ENCODE results near the gene SPOCK1.

GRCh38 chr5:137282216-137282615, 216.9 kb downstream of the SPOCK1 start:
- TF ChIP-seq NFRKB (IDR thresholded peaks at IDR 0.05) (no peak), SUZ12 (IDR thresholded peaks at IDR 0.05) (no peak), SP1 (IDR thresholded peaks at IDR 0.05) (no peak), ARNT (IDR thresholded peaks at IDR 0.05) (no peak), FOXM1 (IDR thresholded peaks at IDR 0.05; ENCODE audit: borderline replicate concordance) (no peak), ZNF384 (IDR thresholded peaks at IDR 0.05) (no peak), TARDBP (IDR thresholded peaks at IDR 0.05) (no peak), LEF1 (IDR thresholded peaks at IDR 0.05; ENCODE audit: borderline replicate concordance) (no peak), ELF4 (IDR thresholded peaks at IDR 0.05) (no peak), FOXA1 (IDR thresholded peaks at IDR 0.05) (no peak), L3MBTL2 (conservative IDR thresholded peaks at IDR 0.05) (no peak), BHLHE40 (IDR thresholded peaks at IDR 0.05; ENCODE audit: borderline replicate concordance) (no peak), PKNOX1 (IDR thresholded peaks at IDR 0.05) (no peak)

All from HEK293T (cell line).